Upper lobe of left lung (tissue), 6 donors: ENCODE measurements around the gene EPHA2. TPM values are rescaled to one million over a fixed set of nuclear protein-coding genes. Genes with fewer than 3 reads are reported as not detected.

Experiments
- ATAC-seq, 2 donors: fragments of 200-7000 bp; cut with Tn5 transposase; one replicate each; pipeline ENCODE4 v1.9.1; 2022; ENCODE audit warnings: mild to moderate bottlenecking in 2 of 2, moderate library complexity in 2 of 2; ENCODE audit not compliant: low FRiP score in 2 of 2
- DNase-seq, 2 donors: peaks; one replicate each; pipeline ENCODE4 v3.0.0-alpha.2; 2019 to 2020
- H3K27ac ChIP-seq, 4 donors: fragments of 200-600 bp; sonication (generic); one replicate each; pipeline ENCODE4 v1.5.1; 2016 to 2019
- H3K27me3 ChIP-seq, 4 donors: fragments of 200-600 bp; sonication (generic); one replicate each; pipeline ENCODE4 v1.5.1; 2017 to 2019
- H3K36me3 ChIP-seq, 4 donors: fragments of 200-600 bp; sonication (generic); one replicate each; pipeline ENCODE4 v1.5.1; 2016 to 2019
- H3K4me1 ChIP-seq, 4 donors: fragments of 200-600 bp; sonication (generic); one replicate each; pipeline ENCODE4 v1.5.1; 2018 to 2019
- H3K4me3 ChIP-seq, 4 donors: fragments of 200-600 bp; sonication (generic); one replicate each; pipeline ENCODE4 v1.5.1; 2017 to 2019; ENCODE audit warnings: mild to moderate bottlenecking in 2 of 4, moderate library complexity in 1 of 4
- H3K9me3 ChIP-seq, 4 donors: fragments of 200-600 bp; sonication (generic); one replicate each; pipeline ENCODE4 v1.5.1; 2018 to 2019
- CTCF ChIP-seq, 6 experiments: fragments of 450-650 bp in 4 of 6; fragments of 200-600 bp in 2 of 6; sonication (generic) in 2 of 6; IDR thresholded peaks; one replicate each; pipeline ENCODE4 v1.5.1; 2016 to 2019; ENCODE audit warnings: antibody characterized with exemption in 6 of 6
- EP300 ChIP-seq, 4 donors: sonication (generic); formaldehyde crosslinking; IDR thresholded peaks; one replicate each; pipeline ENCODE4 v1.5.1; 2017; ENCODE audit warnings: antibody characterized with exemption in 4 of 4, control low read depth in 2 of 4
- POLR2A ChIP-seq, 4 donors: fragments of 450-650 bp; IDR thresholded peaks; one replicate each; pipeline ENCODE4 v1.5.1; 2016 to 2017; ENCODE audit warnings: antibody characterized with exemption in 4 of 4, mild to moderate bottlenecking in 2 of 4
- POLR2AphosphoS5 ChIP-seq, 2 donors: sonication (generic); formaldehyde crosslinking; IDR thresholded peaks; one replicate each; pipeline ENCODE4 v1.5.1; 2017; ENCODE audit warnings: antibody characterized with exemption in 2 of 2
- WGBS, 2 donors: methylation state at CpG; one replicate each; pipeline ENCODE4 v1.1.5; 2017 to 2018; 5-methylcytosine and 5-hydroxymethylcytosine counted together
- total RNA-seq, 6 donors: library from RNA; depleted of rRNA in 4 of 6; stranded (reverse); fragments of >200 nt in 4 of 6; gene quantifications; one replicate each; pipeline versions ENCODE4 v1.1.0 to v1.2.1, GENCODE V29; 2016 to 2021
- donor health status: DM: no; HTN: no; CAD: no; lungs with moderate emphysema.
- donor health status: DM: no; HTN: yes; CAD: no; lungs with severe emphysema.

EPHA2 gene
- total RNA-seq, 6 donors from 2014 or later = 21.0 to 66.3 (median 38.7) TPM

DNA sequence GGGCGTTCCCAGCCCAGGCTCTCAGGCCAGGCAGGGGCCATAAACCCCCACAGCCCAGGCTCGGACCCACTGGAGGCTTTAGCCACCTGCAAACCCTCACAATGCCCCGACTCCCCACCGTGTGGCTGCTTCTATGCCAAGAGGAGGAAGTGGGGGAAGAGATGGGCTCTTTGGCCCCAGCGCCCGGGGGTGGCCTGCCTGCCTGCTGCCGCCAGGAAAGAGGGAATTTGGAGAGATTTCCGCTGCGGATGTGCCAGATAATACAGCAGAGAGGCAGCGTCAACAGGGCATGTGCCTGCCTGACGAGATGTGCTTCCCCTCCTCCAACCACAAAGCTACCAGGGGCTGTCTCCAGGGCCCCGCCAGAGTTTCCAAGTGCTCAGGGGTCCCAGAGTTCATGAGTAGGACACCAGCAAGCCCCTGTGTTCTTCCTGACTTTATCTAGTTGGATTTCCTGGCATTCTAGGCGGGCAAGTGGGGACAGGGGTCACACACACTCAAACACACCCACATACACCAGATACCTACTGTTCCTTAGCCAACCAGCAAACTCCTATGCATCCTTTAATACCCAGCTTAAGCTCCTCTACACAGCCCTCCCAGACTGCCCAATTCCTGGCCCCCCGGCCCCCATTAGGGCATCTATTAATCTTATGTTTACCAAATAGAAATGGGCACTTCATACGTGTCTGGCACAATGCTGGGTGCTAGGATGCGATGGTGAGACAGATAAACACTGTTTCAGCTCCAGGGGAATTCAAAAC lies 14.1 kb downstream of the EPHA2 start:
- no peaks in the 10 kb centered on the region for H3K9me3 ChIP-seq
- peaks cover 76 to 85% (median 83%) of the 10 kb centered on the region in 4 donors for H3K4me1 ChIP-seq
- no peak overlapping the region for H3K4me3 ChIP-seq
- no peak for ATAC-seq
- no peaks in the 10 kb centered on the region for H3K27me3 ChIP-seq
- H3K27ac ChIP-seq = peak overlapping the region; percentile 83 to 92 (median 86)
- H3K36me3 ChIP-seq = peaks cover 3 to 18% (median 16%) of the 10 kb centered on the region in 4 donors
- TF ChIP-seq POLR2AphosphoS5 (IDR thresholded peaks at IDR 0.05) (peak; percentile 19 to 57), CTCF (IDR thresholded peaks at IDR 0.05) (peak in 2 of 6 experiments; percentile 11 to 27), POLR2A (IDR thresholded peaks at IDR 0.05) (no peak)
- 23 to 31% methylated on average over 13 to 15 of the region's 16 CpGs for WGBS, 2 donors
- peak in 1 of 2 donors; percentile 33 for DNase-seq

- Histone ChIP-seq H3K4me1 (peaks cover 60 to 69% (median 68%) of the 10 kb centered on the region in 4 donors), H3K27me3 (no peaks in the 10 kb centered on the region), H3K4me3 (no peak overlapping the region), H3K36me3 (peaks cover 3 to 29% (median 26%) of the 10 kb centered on the region in 4 donors), H3K9me3 (no peaks in the 10 kb centered on the region), H3K27ac (peak overlapping the region; percentile 38 to 88 (median 84))
- WGBS, 2 donors = 98 to 100% methylated on average over 4 to 7 of the region's 7 CpGs
- TF ChIP-seq EP300 (IDR thresholded peaks at IDR 0.05) (no peak), POLR2AphosphoS5 (IDR thresholded peaks at IDR 0.05) (no peak), POLR2A (IDR thresholded peaks at IDR 0.05) (no peak), CTCF (IDR thresholded peaks at IDR 0.05) (no peak)
- no peak for DNase-seq
- no peak for ATAC-seq
Measured at GRCh38 chr1:16140068-16140596, 15.7 kb downstream of the EPHA2 start.

- no peak for DNase-seq
- no peak for ATAC-seq
- peak overlapping the region; percentile 4 to 88 (median 62) for H3K27ac ChIP-seq
- H3K9me3 ChIP-seq = no peaks in the 10 kb centered on the region
- H3K4me1 ChIP-seq = peaks cover 54 to 63% (median 62%) of the 10 kb centered on the region in 4 donors
- H3K36me3 ChIP-seq = peaks cover 3 to 35% (median 32%) of the 10 kb centered on the region in 4 donors
- no peaks in the 10 kb centered on the region for H3K27me3 ChIP-seq
- H3K4me3 ChIP-seq = no peak overlapping the region
- 68 to 73% methylated on average over 3 of the region's 3 CpGs for WGBS, 2 donors
- TF ChIP-seq POLR2A (IDR thresholded peaks at IDR 0.05) (no peak), CTCF (IDR thresholded peaks at IDR 0.05) (no peak), EP300 (IDR thresholded peaks at IDR 0.05) (no peak), POLR2AphosphoS5 (IDR thresholded peaks at IDR 0.05) (no peak)
Measured at GRCh38 chr1:16139473-16139962, 16.4 kb downstream of the EPHA2 start.

DNA sequence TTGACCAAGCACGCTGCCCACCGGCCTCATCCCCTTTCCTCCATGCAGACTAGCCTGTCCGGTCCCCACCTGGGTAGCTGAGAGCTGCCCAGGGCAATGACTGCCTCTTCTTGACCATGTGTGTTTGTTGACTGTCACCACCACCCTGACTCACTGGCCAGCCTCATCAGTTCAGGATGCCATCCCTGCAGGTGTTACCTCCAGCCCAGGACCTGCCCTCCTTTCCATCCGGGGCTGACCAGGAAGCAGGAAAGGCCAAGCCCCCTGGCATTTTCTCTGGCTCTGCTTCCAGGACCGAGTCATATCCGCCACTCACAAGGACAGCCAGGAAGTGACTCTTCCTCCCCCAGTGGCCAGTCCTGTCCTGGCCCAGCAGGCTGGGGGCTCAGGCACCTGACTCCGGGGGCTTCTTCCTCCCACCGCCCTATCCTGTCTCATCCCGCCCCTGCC lies 17.1 kb downstream of the EPHA2 start:
- WGBS, 2 donors = 69 to 84% methylated on average over 4 to 9 of the region's 9 CpGs
- no peaks in the 10 kb centered on the region for H3K9me3 ChIP-seq
- no peaks in the 10 kb centered on the region for H3K27me3 ChIP-seq
- no peak for DNase-seq
- ATAC-seq = no peak
- peaks cover 46 to 56% (median 54%) of the 10 kb centered on the region in 4 donors for H3K4me1 ChIP-seq
- TF ChIP-seq EP300 (IDR thresholded peaks at IDR 0.05) (peak in 1 of 4 donors; percentile 8), CTCF (IDR thresholded peaks at IDR 0.05) (peak in 4 of 6 experiments; percentile 17 to 59 (median 34)), POLR2AphosphoS5 (IDR thresholded peaks at IDR 0.05) (peak; percentile 39 to 51), POLR2A (IDR thresholded peaks at IDR 0.05) (no peak)
- H3K36me3 ChIP-seq = peaks cover 3 to 42% (median 39%) of the 10 kb centered on the region in 4 donors
- H3K4me3 ChIP-seq = no peak overlapping the region
- H3K27ac ChIP-seq = peak overlapping the region; percentile 4 to 88 (median 62)
